GM23248 (cell line): ENCODE data around the gene CEND1. TPM values are rescaled to one million over a fixed set of nuclear protein-coding genes. Genes with fewer than 3 reads are reported as not detected.
"Not testable (repeated sequence)": the region's sequence is repeated elsewhere in the genome, so short reads cannot be mapped to it uniquely, and the experiment has no call there.

Experiments
- DNase-seq: peaks from one replicate; pipeline ENCODE4 v3.0.0-alpha.2; 2015
- H2AFZ ChIP-seq: fragments of 200-600 bp; sonication (generic); 2 replicates; pipeline ENCODE4 v1.6.1; 2016; ENCODE audit warnings: antibody characterized with exemption
- H3F3A ChIP-seq: fragments of 200-600 bp; sonication (generic); 2 replicates; pipeline ENCODE4 v1.6.1; 2016; ENCODE audit warnings: mild to moderate bottlenecking, antibody characterized with exemption, mixed run types; ENCODE audit not compliant: insufficient read depth
- H3K27ac ChIP-seq: fragments of 200-600 bp; sonication (generic); 2 replicates; pipeline ENCODE4 v1.5.1; 2016; ENCODE audit warnings: mild to moderate bottlenecking
- H3K27me3 ChIP-seq: fragments of 200-600 bp; sonication (generic); replicated peaks from 2 replicates; pipeline ENCODE4 v1.6.1; 2016; ENCODE audit warnings: mild to moderate bottlenecking; ENCODE audit not compliant: insufficient read depth
- H3K36me3 ChIP-seq: fragments of 200-600 bp; sonication (generic); 2 replicates; pipeline ENCODE4 v1.6.1; 2016; ENCODE audit warnings: low read depth, mild to moderate bottlenecking
- H3K4me1 ChIP-seq: fragments of 200-600 bp; sonication (generic); 2 replicates; pipeline ENCODE4 v1.6.1; 2016; ENCODE audit warnings: mild to moderate bottlenecking; ENCODE audit not compliant: insufficient read depth
- H3K4me2 ChIP-seq: fragments of 200-600 bp; sonication (generic); one replicate; pipeline ENCODE4 v1.6.1; 2016; ENCODE audit warnings: mild to moderate bottlenecking; ENCODE audit not compliant: unreplicated experiment
- H3K4me3 ChIP-seq: fragments of 200-600 bp; sonication (generic); 2 replicates; pipeline ENCODE4 v1.5.1; 2016; ENCODE audit warnings: mild to moderate bottlenecking
- H3K79me2 ChIP-seq: fragments of 200-600 bp; sonication (generic); 2 replicates; pipeline ENCODE4 v1.6.1; 2016; ENCODE audit warnings: mild to moderate bottlenecking; ENCODE audit not compliant: insufficient read depth
- H3K9ac ChIP-seq: fragments of 200-600 bp; sonication (generic); 2 replicates; pipeline ENCODE4 v1.6.1; 2016; ENCODE audit warnings: mild to moderate bottlenecking
- H3K9me2 ChIP-seq: fragments of 200-600 bp; sonication (generic); 2 replicates; pipeline ENCODE4 v1.6.1; 2016; ENCODE audit warnings: mixed run types, mild to moderate bottlenecking, moderate library complexity; ENCODE audit not compliant: insufficient read depth
- H3K9me3 ChIP-seq: fragments of 200-600 bp; sonication (generic); one replicate; pipeline ENCODE4 v1.6.1; 2017; ENCODE audit warnings: low read depth
- H4K20me1 ChIP-seq: fragments of 200-600 bp; sonication (generic); 2 replicates; pipeline ENCODE4 v1.6.0; 2016; ENCODE audit not compliant: insufficient read depth
- EZH2 ChIP-seq: fragments of 200-600 bp; sonication (generic); IDR thresholded peaks from 2 replicates; pipeline ENCODE4 v1.6.1; 2018; ENCODE audit warnings: antibody characterized with exemption, mild to moderate bottlenecking; ENCODE audit not compliant: insufficient read depth, poor library complexity, severe bottlenecking
- EZH2phosphoT487 ChIP-seq: fragments of 200-600 bp; sonication (generic); IDR thresholded peaks from 2 replicates; pipeline ENCODE4 v1.6.1; 2018; ENCODE audit warnings: antibody characterized with exemption, moderate library complexity, mild to moderate bottlenecking, low read depth; ENCODE audit not compliant: insufficient read depth
- WGBS, 2 experiments: methylation state at CpG; one replicate each; pipeline ENCODE4 v1.1.6; 2015 to 2017; ENCODE audit warnings: low lambda C conversion rate in 2 of 2, low coverage in 1 of 2; ENCODE audit errors: missing lambda C conversion rate in 2 of 2; 5-methylcytosine and 5-hydroxymethylcytosine counted together
- in situ Hi-C: fragments of 300-500 bp; cut with MboI; formaldehyde crosslinking; loops from 2 replicates; pipeline ENCODE4 v1.15.0; 2020
- polyA plus RNA-seq: library from polyadenylated mRNA; unstranded; fragments of >200 nt; fragmentation: Nextera tagmentation; extraction: Ambion mirVana; gene quantifications from 2 replicates; pipeline ENCODE4 v1.2.1, GENCODE V29; 2016
- total RNA-seq: library from RNA; depleted of rRNA; stranded (reverse); fragments of >200 nt; shearing (Covaris generic); gene quantifications from 2 replicates; pipeline ENCODE4 v1.2.3, GENCODE V29; 2014

The CEND1 gene
- total and polyA plus RNA-seq, 2 experiments from 2014 or later: 2.1 to 3.4 TPM

- 23% methylated on average over 31 to 45 of the region's 46 CpGs for WGBS, 2 experiments
- Histone ChIP-seq H3K4me1 (peaks cover 10% of the 10 kb centered on the region; the same call in 1 of the 2 replicates), H2AFZ (peak overlapping the region; percentile 85), H3K27me3 (no peaks in the 10 kb centered on the region), H3K36me3 (no peaks in the 10 kb centered on the region), H3K4me2 (peak overlapping the region; percentile 63), H3K27ac (no peak overlapping the region; the same call in 1 of the 2 replicates), H3K9me3 (no peaks in the 10 kb centered on the region), H3K4me3 (peak overlapping the region; percentile 87), H3K9ac (peak overlapping the region; percentile 93), H4K20me1 (no peaks in the 10 kb centered on the region), H3K9me2 (no peaks in the 10 kb centered on the region), H3F3A (peaks cover 9% of the 10 kb centered on the region; the same call in 1 of the 2 replicates), H3K79me2 (peaks cover 42% of the 10 kb centered on the region)
- in situ Hi-C loops: no loop called here
- peak; percentile 52 for DNase-seq
- no peak for TF ChIP-seq EZH2
- TF ChIP-seq EZH2phosphoT487: no peak
Observed at GRCh38 chr11:746289-747157, 43.4 kb downstream of the CEND1 start.

GRCh38 chr11:745428-745827 is 44.5 kb downstream of the CEND1 start:
- TF ChIP-seq EZH2 (no peak), EZH2phosphoT487 (no peak)
- no peak overlapping the region for H2AFZ ChIP-seq
- H3K4me3 ChIP-seq: no peak overlapping the region
- peaks cover 31% of the 10 kb centered on the region for H3K79me2 ChIP-seq
- H4K20me1 ChIP-seq: no peaks in the 10 kb centered on the region
- no peaks in the 10 kb centered on the region for H3K9me2 ChIP-seq
- no peak overlapping the region for H3K4me2 ChIP-seq
- 48 to 62% methylated on average over 1 of the region's 1 CpG for WGBS, 2 experiments
- peaks cover 10% of the 10 kb centered on the region; the same call in 1 of the 2 replicates for H3K4me1 ChIP-seq
- no peaks in the 10 kb centered on the region for H3K36me3 ChIP-seq
- no peak overlapping the region for H3K9ac ChIP-seq
- no peaks in the 10 kb centered on the region for H3K9me3 ChIP-seq
- no peak for DNase-seq
- no peak overlapping the region for H3K27ac ChIP-seq
- in situ Hi-C loops: no loop called here
- peaks cover 9% of the 10 kb centered on the region; the same call in 1 of the 2 replicates for H3F3A ChIP-seq
- H3K27me3 ChIP-seq: no peaks in the 10 kb centered on the region

GRCh38 chr11:742571-743201 is 47.2 kb downstream of the CEND1 start:
- in situ Hi-C loops: no loop called here
- no peak overlapping the region for H3K4me2 ChIP-seq
- 86 to 92% methylated on average over 4 of the region's 4 CpGs for WGBS, 2 experiments
- no peaks in the 10 kb centered on the region for H3K36me3 ChIP-seq
- no peak for DNase-seq
- no peaks in the 10 kb centered on the region for H3K9me3 ChIP-seq
- no peaks in the 10 kb centered on the region for H3K4me1 ChIP-seq
- H4K20me1 ChIP-seq: no peaks in the 10 kb centered on the region
- H3K9me2 ChIP-seq: no peaks in the 10 kb centered on the region
- no peak overlapping the region for H2AFZ ChIP-seq
- 0 out of 2 replicates have a peak, but pooled peaks cover 4% of the 10 kb centered on the region for H3K27me3 ChIP-seq
- TF ChIP-seq EZH2 (no peak), EZH2phosphoT487 (no peak)
- peaks cover 4% of the 10 kb centered on the region for H3K79me2 ChIP-seq
- H3F3A ChIP-seq: no peaks in the 10 kb centered on the region
- H3K9ac ChIP-seq: no peak overlapping the region
- H3K27ac ChIP-seq: no peak overlapping the region
- no peak overlapping the region for H3K4me3 ChIP-seq

- DNase-seq: no peak
- no peak overlapping the region for H3K4me3 ChIP-seq
- H3K27ac ChIP-seq: no peak overlapping the region
- no peaks in the 10 kb centered on the region for H3K36me3 ChIP-seq
- TF ChIP-seq EZH2phosphoT487: no peak
- no peak for TF ChIP-seq EZH2
- H3K9me2 ChIP-seq: no peaks in the 10 kb centered on the region
- H3K27me3 ChIP-seq: 0 out of 2 replicates have a peak, but pooled peaks cover 4% of the 10 kb centered on the region
- WGBS, 2 experiments: 68 to 79% methylated on average over 3 of the region's 3 CpGs
- H4K20me1 ChIP-seq: no peaks in the 10 kb centered on the region
- no peak overlapping the region for H3K9ac ChIP-seq
- H3F3A ChIP-seq: no peaks in the 10 kb centered on the region
- no peaks in the 10 kb centered on the region for H3K9me3 ChIP-seq
- H3K4me1 ChIP-seq: no peaks in the 10 kb centered on the region
- no peak overlapping the region for H2AFZ ChIP-seq
- no peak overlapping the region for H3K4me2 ChIP-seq
- in situ Hi-C loops: no loop called here
- no peaks in the 10 kb centered on the region for H3K79me2 ChIP-seq
Observed at GRCh38 chr11:742156-742546, 47.7 kb downstream of the CEND1 start.

GRCh38 chr11:737899-738298 is 52.0 kb downstream of the CEND1 start:
- in situ Hi-C loops: not testable (repeated sequence)

More at GRCh38 chr11:737899-738298, 52.0 kb downstream of the CEND1 start:
- H3K36me3 ChIP-seq, H3K27me3 ChIP-seq, H4K20me1 ChIP-seq, H3K79me2 ChIP-seq, H3K4me3 ChIP-seq, H3K9me2 ChIP-seq, H3K27ac ChIP-seq, H2AFZ ChIP-seq, H3K4me1 ChIP-seq, H3K9me3 ChIP-seq, DNase-seq, H3K4me2 ChIP-seq, H3F3A ChIP-seq, H3K9ac ChIP-seq: not testable (repeated sequence)
- WGBS, 2 experiments: 62 to 70% methylated on average over 10 of the region's 10 CpGs
